Raji (cell line): Measurements from ENCODE around the gene ZEB2.

Source experiments
- POLR2A ChIP-seq: IDR thresholded peaks from 2 replicates; pipeline ENCODE4 v1.6.1; 2011; ENCODE audit warnings: low read depth, low read length, control low read depth; ENCODE audit not compliant: insufficient read depth

The ZEB2 gene

GRCh38 chr2:144496977-144497598 is 22.8 kb downstream of the ZEB2 start:
- no peak for TF ChIP-seq POLR2A

GRCh38 chr2:144496092-144496976 is 23.6 kb downstream of the ZEB2 start:
- no peak for TF ChIP-seq POLR2A

GRCh38 chr2:144495227-144496091 is 24.5 kb downstream of the ZEB2 start:
- no peak for TF ChIP-seq POLR2A

GRCh38 chr2:144493027-144493809 is 26.7 kb downstream of the ZEB2 start:
- no peak for TF ChIP-seq POLR2A

- TF ChIP-seq POLR2A = no peak
Observed at GRCh38 chr2:144490857-144491256, 29.1 kb downstream of the ZEB2 start.

- TF ChIP-seq POLR2A = no peak
Observed at GRCh38 chr2:144490017-144490416, 29.9 kb downstream of the ZEB2 start.

GRCh38 chr2:144489315-144489916 is 30.5 kb downstream of the ZEB2 start:
- no peak for TF ChIP-seq POLR2A

- no peak for TF ChIP-seq POLR2A
Observed at GRCh38 chr2:144484201-144484948, 35.5 kb downstream of the ZEB2 start.

- no peak for TF ChIP-seq POLR2A
Observed at GRCh38 chr2:144481666-144482065, 38.3 kb downstream of the ZEB2 start.

- no peak for TF ChIP-seq POLR2A
Observed at GRCh38 chr2:144481109-144481508, 38.8 kb downstream of the ZEB2 start.

GRCh38 chr2:144480285-144480684 is 39.6 kb downstream of the ZEB2 start:
- no peak for TF ChIP-seq POLR2A

- no peak for TF ChIP-seq POLR2A
Observed at GRCh38 chr2:144479659-144480058, 40.3 kb downstream of the ZEB2 start.

GRCh38 chr2:144479138-144479537 is 40.8 kb downstream of the ZEB2 start:
- no peak for TF ChIP-seq POLR2A

- TF ChIP-seq POLR2A = no peak
Observed at GRCh38 chr2:144477957-144478311, 42.0 kb downstream of the ZEB2 start.
